Measurements from ENCODE around the gene RNASEL. TPM values are rescaled to one million over a fixed set of nuclear protein-coding genes. Genes with fewer than 3 reads are reported as not detected.
A peak's percentile ranks its signal among the peaks of the same experiment; 100 is the strongest.

RNASEL gene
- total and polyA plus RNA-seq, 12 donors = 1.4 to 4.7 (median 3.3) TPM

DNA sequence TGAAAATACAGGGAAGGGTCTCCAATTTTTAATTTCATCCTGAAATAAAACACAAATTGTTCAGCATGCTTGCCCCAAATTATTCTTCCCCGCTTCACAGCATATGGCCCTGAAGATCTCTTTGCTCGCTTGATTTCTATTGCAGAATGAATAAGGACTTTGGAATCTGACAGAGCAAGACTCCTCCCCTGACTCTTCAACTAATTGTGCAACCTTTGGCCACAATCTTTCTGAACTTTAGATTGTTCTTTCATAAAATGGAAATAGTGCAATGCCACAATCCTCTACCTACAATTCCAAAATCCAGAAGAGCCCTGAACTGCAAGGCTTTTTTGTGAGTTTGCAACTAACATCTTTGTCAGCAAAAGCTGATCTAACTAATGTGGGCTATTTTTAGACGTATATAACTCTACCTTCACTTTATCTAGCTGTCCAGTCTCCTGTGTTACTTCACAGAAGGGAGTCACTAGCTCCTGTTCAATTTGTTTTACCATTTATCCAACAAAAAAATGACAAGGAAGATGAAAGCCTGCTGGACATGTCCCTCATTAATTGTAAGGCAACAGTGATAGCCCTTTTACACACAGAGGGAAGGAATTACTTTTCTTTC lies 13.4 kb downstream of the RNASEL start:
- Histone ChIP-seq H3K4me3 (no peak overlapping the region), H3K27ac (no peak overlapping the region), H3K27me3 (no peaks in the 10 kb centered on the region), H3K4me1 (peaks cover 0 to 7% (median 0%) of the 10 kb centered on the region in 9 donors), H3K9me3 (no peaks in the 10 kb centered on the region), H3K36me3 (peaks cover 0 to 79% (median 27%) of the 10 kb centered on the region in 9 donors)
- WGBS, 2 donors = 64 to 74% methylated on average over 3 of the region's 3 CpGs
- TF ChIP-seq, protein P1, sequence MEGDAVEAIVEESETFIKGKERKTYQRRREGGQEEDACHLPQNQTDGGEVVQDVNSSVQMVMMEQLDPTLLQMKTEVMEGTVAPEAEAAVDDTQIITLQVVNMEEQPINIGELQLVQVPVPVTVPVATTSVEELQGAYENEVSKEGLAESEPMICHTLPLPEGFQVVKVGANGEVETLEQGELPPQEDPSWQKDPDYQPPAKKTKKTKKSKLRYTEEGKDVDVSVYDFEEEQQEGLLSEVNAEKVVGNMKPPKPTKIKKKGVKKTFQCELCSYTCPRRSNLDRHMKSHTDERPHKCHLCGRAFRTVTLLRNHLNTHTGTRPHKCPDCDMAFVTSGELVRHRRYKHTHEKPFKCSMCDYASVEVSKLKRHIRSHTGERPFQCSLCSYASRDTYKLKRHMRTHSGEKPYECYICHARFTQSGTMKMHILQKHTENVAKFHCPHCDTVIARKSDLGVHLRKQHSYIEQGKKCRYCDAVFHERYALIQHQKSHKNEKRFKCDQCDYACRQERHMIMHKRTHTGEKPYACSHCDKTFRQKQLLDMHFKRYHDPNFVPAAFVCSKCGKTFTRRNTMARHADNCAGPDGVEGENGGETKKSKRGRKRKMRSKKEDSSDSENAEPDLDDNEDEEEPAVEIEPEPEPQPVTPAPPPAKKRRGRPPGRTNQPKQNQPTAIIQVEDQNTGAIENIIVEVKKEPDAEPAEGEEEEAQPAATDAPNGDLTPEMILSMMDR (IDR thresholded peaks at IDR 0.05) = no peak
- ATAC-seq = peak in 1 of 8 donors; percentile 78
- intact Hi-C loops (cut with DNase I) = no loop called here
- no peak for DNase-seq

DNA sequence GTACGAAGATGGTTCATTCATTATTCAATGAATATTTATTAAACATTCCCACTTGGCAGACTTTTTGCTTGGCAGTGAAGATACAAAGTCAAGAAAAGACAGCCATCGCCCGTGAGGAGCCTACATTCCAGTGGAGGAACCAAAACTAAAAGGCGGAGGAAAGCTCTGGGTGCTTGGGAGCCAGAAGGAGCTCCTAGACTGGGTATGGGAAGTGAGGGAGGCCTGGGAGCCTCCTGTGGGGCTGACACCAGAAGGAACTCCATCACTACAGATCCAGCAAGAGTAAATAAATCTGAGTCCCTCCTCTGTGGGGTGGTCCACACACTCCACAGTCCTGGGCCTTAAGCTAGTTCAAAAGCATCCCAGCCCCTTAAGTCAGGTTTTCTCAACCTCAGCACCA lies 14.9 kb downstream of the RNASEL start:
- Histone ChIP-seq H3K4me3 (no peak overlapping the region), H3K27ac (no peak overlapping the region), H3K36me3 (peaks cover 0 to 65% (median 15%) of the 10 kb centered on the region in 9 donors), H3K27me3 (no peaks in the 10 kb centered on the region), H3K4me1 (peaks cover 0 to 7% (median 0%) of the 10 kb centered on the region in 9 donors), H3K9me3 (no peaks in the 10 kb centered on the region)
- ATAC-seq (no peak), DNase-seq (no peak)
- WGBS, 2 donors = 95 to 97% methylated on average over 4 of the region's 4 CpGs
- TF ChIP-seq, protein P1 (IDR thresholded peaks at IDR 0.05) = no peak
- intact Hi-C loops (cut with DNase I) = no loop called here

DNA sequence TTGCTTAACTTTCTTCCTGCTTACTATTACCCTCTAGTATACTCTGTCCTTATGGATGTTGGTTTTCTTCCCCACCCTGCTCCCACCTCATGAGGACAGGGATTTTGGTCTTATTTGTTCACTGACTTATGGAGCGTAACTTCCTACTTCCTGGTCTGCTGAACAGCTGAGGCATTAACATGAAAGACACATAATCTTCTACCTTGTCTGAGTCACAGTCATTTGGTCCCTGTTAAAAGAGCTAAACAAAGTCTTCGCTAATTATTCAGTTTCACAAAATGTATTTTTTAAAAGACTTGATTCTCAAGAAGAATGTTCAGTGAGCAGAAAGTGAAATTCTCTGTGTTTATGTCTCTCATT lies 18.5 kb downstream of the RNASEL start:
- TF ChIP-seq, protein P1 (IDR thresholded peaks at IDR 0.05) = no peak
- peaks cover 0 to 3% (median 0%) of the 10 kb centered on the region in 9 donors for H3K4me1 ChIP-seq
- DNase-seq = no peak
- intact Hi-C loops (cut with DNase I) = no loop called here
- peaks cover 0 to 31% (median 11%) of the 10 kb centered on the region in 9 donors for H3K36me3 ChIP-seq
- no peak overlapping the region for H3K27ac ChIP-seq
- H3K4me3 ChIP-seq = no peak overlapping the region
- WGBS, 2 donors = 81 to 96% methylated on average over 2 of the region's 2 CpGs
- peaks cover 0 to 10% (median 0%) of the 10 kb centered on the region in 11 donors for H3K9me3 ChIP-seq
- no peak for ATAC-seq
- no peaks in the 10 kb centered on the region for H3K27me3 ChIP-seq

DNA sequence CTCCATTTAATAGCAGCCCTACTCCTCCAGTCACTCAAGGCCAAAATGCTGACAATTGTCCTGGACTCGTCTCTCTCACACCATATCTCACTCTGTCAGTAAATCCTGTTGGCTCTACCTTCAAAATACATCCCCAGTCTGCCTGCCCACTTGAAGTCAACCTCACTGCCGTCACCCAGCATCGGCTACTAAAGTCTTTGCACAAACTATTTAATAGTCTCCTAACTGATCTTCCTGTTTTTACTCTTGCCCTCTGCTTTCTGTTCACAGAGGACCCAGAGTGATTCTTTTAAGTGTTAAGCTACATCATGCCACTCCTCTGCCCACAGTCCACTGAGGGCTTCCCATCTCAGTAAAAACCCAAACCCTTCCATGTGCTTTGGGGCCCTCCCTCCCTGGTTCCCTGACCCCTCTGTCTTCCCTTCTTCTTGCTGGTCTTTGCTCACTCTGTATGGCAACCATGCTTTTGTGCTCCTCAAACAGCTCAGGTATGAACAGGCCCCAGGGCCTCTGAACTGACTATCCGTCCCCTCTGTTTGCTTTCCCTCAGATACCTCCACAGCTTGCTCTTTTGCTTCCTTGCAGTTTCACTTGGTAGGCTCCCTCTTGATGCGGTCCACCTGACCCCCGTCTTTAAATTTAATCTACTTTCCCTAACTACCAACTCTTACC lies 19.0 kb downstream of the RNASEL start:
- no peak overlapping the region for H3K27ac ChIP-seq
- H3K27me3 ChIP-seq = no peaks in the 10 kb centered on the region
- no peak overlapping the region for H3K4me3 ChIP-seq
- peaks cover 0 to 26% (median 10%) of the 10 kb centered on the region in 9 donors for H3K36me3 ChIP-seq
- 82 to 86% methylated on average over 6 of the region's 6 CpGs for whole genome bisulfite sequencing, 2 donors
- intact Hi-C loops (cut with DNase I) = no loop called here
- TF ChIP-seq, protein P1 (IDR thresholded peaks at IDR 0.05) = no peak
- ATAC-seq (no peak), DNase-seq (no peak)
- no peaks in the 10 kb centered on the region for H3K4me1 ChIP-seq
- H3K9me3 ChIP-seq = peaks cover 0 to 10% (median 0%) of the 10 kb centered on the region in 11 donors

Measured in heart right ventricle (tissue), 16 donors.